GM19463 (cell line): ENCODE measurements around the gene GNRH2.
"Not testable (repeated sequence)": the region's sequence is repeated elsewhere in the genome, so short reads cannot be mapped to it uniquely, and the experiment has no call there.

Source experiments
- ATAC-seq: cut with Tn5 transposase; IDR thresholded peaks from one replicate; pipeline ENCODE4 v1.9.1; 2021; ENCODE audit warnings: mild to moderate bottlenecking, moderate library complexity; ENCODE audit not compliant: unreplicated experiment

GNRH2 gene, protein sequence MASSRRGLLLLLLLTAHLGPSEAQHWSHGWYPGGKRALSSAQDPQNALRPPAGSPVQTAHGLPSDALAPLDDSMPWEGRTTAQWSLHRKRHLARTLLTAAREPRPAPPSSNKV

GRCh38 chr20:3043322-3043721, at the start of gene GNRH2:
Gene GNRH2, plus strand, starts transcription at chr20:3043622. Its CDS starts 793 bp downstream, at chr20:3044415.
- no peak for ATAC-seq

- ATAC-seq, result no peak
Observed at GRCh38 chr20:2995796-2996195, 47.6 kb upstream of the GNRH2 start.

- no peak for ATAC-seq
Observed at GRCh38 chr20:2998728-2999127, 44.7 kb upstream of the GNRH2 start.

- ATAC-seq, result no peak
Observed at GRCh38 chr20:3000852-3001523, 42.4 kb upstream of the GNRH2 start.

GRCh38 chr20:3003416-3003815, 40.0 kb upstream of the GNRH2 start:
- no peak for ATAC-seq

DNA sequence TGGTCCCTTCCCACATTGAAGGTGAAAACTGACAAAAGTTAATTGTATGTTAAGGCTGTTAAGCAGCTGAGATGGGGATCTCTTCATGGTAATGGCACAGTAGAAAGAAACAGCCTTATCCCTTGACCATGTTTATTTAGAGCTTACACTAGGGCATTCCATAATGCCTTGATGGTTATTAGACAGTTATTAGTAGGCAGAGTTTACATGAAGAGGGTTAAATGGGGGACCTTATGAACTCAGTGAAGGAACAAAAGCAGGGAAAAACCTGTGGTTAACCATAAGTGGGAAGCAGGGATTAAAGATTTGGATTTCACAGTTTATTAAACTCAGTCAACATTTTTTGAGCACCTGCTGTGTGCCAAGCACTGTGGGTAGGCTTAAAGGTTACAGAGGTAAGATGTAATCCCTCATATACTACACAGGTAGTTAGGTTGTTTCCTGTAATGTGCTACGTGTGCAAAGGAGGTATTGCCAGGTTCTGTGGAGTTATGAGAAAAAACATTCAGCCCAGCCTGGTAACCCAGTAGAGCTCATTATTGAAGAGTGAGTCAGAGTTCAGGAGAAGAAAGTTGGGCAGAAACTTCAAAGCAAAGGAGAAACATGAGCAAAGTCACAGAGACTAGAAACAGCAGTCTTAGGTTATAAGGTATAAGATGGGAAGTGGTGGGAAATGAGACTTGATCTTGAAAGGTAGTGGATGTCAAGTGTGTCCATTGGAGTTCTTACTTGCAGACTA, 32.3 kb upstream of the GNRH2 start:
- ATAC-seq, result no peak

DNA sequence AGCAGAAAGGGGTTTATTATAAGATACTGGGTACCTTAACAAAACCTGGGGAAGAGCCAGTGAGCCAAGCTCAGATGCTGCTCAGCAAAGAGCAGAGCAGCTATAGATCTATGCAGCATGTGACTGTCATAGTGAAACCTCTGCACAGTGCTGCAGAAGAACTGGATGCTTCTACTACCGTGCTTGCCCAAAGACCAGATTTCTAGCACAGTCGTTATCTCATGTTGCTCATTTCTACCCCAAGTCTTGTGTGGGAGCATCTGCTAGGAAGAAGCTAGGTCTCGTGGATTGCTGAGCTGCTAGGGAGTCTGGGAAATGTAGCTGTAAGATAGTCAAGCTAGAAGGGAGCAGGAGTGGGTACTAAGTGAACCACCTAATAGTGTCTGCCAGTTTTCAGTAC, 31.7 kb upstream of the GNRH2 start:
- no peak for ATAC-seq

GRCh38 chr20:3013771-3014170, 29.7 kb upstream of the GNRH2 start:
- ATAC-seq, result no peak

GRCh38 chr20:3014179-3014578, 29.2 kb upstream of the GNRH2 start:
- no peak for ATAC-seq

DNA sequence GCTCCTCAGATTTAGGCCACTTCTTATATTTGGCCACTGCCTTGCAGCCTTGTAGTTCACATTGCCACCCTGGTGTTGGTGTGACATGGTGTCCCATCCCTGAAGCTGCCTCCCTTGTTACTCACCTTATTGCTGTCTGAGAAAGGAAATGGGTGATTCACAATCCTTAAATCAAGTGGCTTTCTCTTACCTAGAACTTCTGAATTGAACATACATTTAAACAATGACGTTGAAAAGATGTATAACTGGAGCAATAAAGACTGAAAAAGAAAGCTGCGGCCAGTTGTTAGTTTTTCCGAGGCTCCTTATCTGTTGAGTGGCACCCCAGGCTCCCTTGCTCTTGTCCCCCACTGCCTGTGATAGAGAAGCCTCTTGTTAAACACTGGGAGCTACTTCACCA, 28.8 kb upstream of the GNRH2 start:
- no peak for ATAC-seq

GRCh38 chr20:3015302-3015701, 28.1 kb upstream of the GNRH2 start:
- not testable (repeated sequence) for ATAC-seq

DNA sequence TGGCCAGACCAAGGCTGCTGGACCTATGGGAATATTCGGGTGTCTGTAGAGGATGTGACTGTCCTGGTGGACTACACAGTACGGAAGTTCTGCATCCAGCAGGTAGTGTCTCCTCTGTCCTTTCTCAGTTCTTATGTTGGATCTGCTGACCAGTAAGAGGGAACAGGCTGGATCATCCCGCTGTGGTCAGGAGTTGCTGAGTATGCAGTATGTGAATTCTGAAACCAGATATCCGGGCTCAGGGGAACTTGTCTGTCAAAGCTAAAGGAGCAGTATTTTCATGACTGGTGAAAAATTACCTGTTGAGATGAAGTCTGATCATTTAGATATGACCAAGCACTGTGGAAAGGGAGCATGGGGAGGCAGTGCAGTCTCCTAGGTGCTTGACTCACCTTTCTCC, 22.1 kb upstream of the GNRH2 start:
- ATAC-seq, result no peak

DNA sequence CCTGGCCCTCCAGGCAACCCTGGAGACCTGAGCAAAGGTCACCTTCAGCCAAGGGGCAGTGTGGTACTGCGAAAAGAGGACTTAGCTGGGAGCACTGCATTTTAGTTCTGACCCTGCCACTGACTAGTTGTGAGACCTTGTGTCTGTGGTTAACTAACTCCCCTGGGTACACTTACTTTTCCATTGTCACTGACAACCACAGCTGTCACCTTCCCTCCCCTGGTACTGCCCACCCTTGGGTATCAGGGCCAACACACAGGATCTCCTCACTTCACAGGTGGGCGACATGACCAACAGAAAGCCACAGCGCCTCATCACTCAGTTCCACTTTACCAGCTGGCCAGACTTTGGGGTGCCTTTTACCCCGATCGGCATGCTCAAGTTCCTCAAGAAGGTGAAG, 21.6 kb upstream of the GNRH2 start:
- no peak for ATAC-seq

DNA sequence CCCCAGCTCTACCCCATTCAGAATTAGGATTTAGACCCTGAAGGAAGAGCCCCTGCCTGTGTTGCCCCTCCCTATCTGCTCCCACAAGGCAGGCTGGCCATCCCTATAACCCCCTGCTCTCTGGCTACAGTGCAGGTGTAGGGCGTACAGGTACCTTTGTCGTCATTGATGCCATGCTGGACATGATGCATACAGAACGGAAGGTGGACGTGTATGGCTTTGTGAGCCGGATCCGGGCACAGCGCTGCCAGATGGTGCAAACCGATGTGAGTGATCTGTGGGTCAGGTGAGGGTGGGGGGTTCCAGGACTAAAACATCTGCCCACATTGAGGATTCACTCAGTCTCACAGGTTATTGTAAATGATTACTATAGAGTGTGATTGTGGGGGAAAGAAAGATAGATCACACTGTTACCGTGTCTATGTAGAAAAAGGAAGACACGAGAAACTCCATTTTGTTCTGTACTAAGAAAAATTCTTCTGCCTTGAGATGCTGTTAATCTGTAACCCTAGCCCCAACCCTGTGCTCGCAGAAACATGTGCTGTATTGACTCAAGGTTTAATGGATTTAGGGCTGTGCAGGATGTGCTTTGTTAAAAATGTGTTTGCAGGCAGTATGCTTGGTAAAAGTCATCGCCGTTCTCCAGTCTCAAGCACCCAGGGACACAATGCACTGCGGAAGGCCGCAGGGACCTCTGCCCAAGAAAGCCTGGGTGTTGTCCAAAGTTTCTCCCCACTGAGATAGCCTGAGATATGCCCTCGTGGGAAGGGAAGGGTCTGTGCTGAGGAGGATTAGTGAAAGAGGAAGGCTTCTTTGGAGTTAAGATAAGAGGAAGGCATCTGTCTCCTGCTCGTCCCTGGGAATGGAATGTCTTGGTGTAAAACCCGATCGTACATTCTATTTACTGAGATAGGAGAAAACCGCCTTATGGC, 20.6 kb upstream of the GNRH2 start:
- not testable (repeated sequence) for ATAC-seq

DNA sequence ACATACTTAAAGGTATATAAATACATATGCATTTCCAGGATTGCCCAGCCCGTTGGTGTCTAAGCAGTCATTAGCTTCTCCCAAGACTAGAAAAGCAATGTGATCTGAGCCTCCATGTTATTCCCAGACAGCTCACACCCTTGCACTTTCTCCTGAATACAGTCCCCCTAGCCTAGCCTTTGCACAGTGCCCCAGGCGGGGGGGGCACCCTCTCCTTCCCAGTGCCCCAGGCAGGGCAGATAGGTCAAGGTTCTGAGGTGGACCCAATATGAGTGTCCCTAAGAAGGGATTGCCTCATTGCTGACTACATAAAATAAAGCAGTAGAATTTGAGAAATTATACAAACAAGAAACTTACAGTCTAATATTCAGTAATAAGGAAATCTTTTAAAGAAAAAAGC, 15.4 kb upstream of the GNRH2 start:
- no peak for ATAC-seq

GRCh38 chr20:3031524-3032147, 11.8 kb upstream of the GNRH2 start:
- ATAC-seq, result no peak

- ATAC-seq, result no peak
Observed at GRCh38 chr20:3032624-3033023, 10.8 kb upstream of the GNRH2 start.

- no peak for ATAC-seq
Observed at GRCh38 chr20:3037654-3038053, 5.8 kb upstream of the GNRH2 start.

GRCh38 chr20:3038454-3038853, 5.0 kb upstream of the GNRH2 start:
- ATAC-seq, result no peak

- ATAC-seq, result no peak
Observed at GRCh38 chr20:3039426-3039825, 4.0 kb upstream of the GNRH2 start.

GRCh38 chr20:3040086-3040485, 3.3 kb upstream of the GNRH2 start:
- ATAC-seq, result no peak
